Fibroblast of skin of right biceps (primary cell): ENCODE results near the gene FAM107B.

Source experiments
- DNase-seq: peaks from one replicate; pipeline ENCODE4 v3.0.0-alpha.2; 2013

FAM107B gene

DNA sequence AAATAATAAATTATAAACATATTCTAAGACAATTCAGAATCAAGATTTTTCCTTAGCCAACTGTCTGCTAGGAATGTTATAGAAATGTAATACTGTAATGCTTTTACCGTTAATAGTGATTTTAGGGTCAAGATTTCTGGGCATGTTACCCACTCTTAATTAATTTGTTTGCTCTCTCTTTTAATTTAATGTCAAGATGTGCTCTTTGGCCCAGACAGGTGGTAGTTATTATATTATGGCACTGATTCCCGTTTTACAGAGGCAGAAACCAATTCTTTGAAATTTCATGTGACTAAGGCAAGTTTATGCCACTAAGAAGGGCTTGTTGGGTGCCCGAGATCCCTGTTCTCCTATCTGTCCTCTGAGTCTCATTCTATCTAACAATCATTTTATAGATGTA, 959 bp upstream of the FAM107B start:
- DNase-seq, result no peak

DNA sequence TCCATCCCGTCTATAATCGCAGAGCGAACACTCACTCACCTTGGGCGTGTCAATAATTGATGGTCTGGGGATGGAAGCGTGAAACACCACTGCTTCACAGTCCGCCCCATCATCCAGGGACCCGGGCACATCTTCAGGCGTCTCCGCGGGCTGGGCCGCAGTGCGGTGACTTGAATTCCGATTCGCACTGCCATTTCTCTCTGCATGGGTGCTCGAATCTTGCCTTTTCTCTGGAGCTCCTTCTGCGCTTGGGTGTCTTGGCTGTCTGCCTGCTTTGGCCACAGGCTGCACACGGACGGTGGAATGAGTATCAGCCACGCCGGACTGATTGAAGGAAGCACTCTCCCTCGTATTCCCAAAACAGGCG, 500 bp downstream of the FAM107B start:
- DNase-seq, result no peak

DNA sequence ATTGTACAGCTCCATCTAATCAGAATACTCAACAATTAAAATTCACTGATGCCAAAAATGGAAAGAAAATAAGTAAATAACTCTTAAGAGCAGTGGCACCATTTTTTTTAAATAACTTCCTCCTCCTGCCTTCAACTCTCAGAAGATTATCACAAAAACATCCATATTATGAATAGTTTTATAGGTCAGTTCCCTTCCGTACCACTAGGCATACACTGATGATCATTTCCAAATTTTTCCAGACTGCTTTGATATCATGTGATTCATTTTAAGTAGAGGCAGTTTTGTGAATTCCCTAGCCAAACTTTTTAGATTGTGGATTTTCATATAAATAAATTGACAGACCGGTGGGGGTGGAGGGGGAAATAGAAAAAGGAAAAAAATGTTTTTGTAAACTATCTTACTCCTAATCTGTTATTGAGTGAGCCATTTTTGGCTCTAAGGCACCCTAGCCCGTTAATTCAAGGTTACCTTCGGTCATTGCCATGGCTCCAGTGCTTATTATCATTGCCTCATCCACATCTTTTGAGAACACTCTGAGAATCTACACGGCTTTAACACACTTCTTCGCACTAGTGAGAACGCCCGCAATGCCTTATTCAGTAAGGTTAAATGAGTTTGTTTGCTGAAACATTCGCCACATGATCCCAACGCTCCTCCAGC, 1.0 kb downstream of the FAM107B start:
- DNase-seq, result no peak

DNA sequence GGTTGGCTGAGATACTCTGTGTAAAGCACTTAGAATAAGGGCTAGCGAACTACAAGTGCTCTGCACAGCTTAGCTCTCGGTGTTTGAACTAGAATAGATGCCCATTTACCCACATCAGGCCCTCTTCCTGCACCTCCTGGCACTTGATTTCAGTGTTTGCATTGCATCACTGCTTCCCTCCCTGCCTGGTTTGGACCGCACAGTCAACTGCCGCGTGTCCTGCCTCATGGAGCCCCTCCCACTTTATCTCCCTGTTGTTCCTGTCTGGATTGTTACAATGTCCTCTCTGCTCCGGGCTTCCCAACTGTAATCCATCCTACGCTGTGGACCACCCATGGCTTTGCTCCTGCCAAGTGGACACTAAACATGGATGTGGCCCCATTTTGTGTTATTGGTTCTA, 2.3 kb downstream of the FAM107B start:
- no peak for DNase-seq

DNA sequence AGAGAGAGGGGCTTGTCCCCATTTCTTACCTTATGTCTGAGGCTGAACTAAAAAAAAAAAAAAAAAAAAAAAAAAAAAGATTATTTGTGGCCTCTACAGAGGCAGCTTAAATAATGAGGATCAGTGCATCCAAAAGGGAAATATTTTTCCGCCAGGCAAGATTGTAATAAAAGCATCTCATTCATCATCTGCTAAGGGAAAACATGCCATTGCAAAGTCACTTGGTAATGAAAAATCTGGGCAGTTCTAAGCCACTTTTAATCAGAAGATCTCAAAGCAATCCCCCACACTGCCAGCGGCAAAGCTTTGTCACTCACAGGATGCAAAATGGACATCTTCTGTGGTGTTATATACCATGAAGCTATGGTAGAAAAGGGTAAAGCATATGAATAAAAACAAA, 3.8 kb downstream of the FAM107B start:
- DNase-seq, result no peak

DNA sequence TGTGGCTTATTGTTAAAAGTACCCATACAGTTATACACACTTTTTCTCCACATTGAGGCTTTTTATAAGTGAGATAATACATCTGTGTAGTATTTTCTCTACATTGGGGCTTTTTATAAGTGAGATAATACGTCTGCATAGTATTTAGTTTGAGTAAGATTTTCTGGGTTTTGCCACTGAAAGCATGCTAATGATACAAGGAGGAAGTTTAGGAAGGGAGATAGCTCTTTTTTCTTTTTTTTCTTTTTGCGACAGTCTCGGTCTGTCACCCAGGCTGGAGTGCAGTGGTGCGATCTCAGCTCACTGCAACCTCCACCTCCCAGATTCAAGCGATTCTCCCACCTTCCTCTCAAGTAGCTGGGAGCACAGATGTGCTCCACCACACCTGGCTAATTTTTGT, 13.3 kb downstream of the FAM107B start:
- DNase-seq, result no peak

DNA sequence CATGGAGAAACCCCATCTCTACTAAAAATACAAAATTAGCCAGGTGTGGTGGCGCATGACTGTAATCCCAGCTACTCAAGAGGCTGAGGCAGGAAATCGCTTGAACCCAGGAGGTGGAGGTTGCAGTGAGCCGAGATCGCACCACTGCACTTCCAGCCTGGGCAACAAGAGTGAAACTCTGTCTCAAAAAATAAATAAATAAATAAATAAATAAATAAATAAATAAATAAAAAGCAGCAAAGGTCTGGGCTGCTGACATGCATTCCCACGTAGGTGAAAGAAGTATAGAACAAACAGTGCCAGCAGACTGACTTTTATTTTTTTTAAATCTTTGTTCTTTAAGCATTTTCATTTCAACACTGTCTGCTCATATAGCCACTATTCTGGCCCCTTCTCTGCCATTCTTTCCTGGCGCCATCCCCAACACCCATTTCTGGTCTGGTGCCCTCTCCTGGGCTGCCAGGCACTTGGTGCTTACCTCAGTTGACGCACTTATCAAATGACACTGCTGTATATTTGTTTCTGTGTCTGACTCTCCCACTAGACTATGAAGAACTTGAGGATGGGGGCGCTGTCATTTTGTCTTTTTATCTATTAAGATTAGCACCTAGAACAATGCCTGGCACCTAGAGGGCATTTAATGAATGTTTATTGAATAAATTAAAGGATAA, 15.6 kb downstream of the FAM107B start:
- no peak for DNase-seq

DNA sequence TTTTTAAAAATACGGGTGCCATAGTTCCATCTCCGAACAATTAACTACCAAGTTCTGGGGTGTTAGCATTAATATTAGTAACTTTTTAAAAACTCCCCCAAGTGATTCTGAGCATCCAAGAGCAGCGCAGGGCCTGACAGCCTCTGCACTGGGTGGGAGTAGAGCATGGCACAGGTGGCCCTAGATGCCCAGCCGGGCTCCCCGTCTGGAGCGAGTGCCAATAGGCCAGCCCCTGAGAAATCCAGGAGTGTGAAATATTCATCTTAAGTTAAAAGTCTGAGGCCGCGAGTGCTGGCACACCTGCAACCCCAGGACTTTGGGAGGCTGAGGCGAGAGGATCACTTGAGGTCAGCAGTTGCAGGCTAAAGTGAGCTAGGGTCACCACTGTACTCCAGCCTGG, 16.2 kb downstream of the FAM107B start:
- no peak for DNase-seq

DNA sequence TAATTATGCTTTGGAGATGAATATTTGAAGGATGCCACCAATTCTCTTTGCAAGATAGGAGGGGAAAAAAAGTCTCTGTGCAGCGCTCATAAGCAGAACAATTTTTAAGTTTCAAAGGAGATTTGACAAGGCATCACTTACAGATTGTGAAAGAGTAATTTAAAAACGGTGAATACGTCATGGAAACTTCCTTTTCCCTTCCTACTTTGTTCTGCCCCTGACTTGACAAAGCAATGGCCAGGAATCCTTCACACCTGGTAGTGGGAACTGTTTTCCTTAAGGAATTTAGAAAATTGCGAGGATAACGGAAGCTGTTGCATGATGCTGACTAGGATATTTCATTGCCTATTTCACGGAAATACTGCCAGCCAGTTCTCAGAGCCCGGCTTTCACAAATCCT, 16.7 kb downstream of the FAM107B start:
- no peak for DNase-seq

DNA sequence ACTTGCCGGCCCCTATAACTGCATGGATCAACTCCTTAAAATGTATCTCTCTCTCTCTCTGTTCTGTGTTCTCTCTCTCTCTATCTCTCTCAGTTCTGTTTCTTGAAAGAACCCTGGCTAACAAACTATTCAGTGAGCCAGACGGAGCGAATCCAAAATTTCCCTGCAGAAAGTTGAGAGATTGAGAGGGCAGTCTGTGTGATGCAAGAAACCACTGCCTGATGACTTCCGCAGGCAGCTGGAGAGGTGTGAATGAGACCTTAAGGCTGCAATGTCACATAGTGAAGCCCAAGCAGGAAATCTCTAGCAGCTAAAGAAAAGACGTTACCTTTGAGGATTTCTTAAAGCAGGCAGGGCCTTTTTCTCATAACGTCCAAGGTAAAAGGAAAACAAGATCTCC, 17.3 kb downstream of the FAM107B start:
- no peak for DNase-seq

DNA sequence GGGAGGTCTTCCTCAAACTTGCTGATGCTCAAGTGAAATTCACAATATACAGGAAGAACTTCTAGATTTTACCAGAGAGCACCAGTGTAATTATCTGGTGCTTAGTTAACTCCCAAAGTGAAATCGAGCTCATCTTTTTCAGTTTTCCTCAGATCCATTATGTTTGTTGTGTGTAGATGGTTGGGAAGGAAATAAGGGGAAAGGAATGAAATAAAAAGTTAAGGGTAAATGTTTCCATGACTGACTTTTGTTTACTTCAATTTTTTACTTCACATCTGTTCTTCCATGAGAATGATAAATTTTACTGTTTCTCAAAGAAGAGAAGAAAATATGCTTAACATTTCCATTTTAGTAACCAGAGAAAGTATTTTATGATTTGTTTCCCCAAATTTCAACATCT, 21.3 kb downstream of the FAM107B start:
- DNase-seq, result no peak

DNA sequence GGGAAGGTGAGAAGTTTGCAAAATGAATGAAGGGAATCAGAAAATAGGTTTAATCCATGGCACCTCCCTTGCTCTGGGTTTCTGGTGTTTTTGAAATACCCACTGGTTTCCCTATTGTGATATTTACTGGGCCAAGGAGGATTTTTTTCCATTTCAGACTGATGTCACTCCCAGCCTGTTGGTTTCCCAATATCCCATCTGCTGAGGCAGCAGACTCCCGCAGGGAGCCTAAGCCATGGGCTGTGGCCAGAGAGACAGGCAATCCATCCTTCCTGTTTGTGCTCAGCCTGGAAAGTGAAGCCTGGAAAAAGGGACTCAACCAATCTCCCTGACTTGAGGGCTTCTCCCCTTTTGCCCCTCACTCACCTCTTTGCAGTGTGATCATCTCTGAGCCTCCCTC, 22.8 kb downstream of the FAM107B start:
- DNase-seq, result peak; percentile 7

DNA sequence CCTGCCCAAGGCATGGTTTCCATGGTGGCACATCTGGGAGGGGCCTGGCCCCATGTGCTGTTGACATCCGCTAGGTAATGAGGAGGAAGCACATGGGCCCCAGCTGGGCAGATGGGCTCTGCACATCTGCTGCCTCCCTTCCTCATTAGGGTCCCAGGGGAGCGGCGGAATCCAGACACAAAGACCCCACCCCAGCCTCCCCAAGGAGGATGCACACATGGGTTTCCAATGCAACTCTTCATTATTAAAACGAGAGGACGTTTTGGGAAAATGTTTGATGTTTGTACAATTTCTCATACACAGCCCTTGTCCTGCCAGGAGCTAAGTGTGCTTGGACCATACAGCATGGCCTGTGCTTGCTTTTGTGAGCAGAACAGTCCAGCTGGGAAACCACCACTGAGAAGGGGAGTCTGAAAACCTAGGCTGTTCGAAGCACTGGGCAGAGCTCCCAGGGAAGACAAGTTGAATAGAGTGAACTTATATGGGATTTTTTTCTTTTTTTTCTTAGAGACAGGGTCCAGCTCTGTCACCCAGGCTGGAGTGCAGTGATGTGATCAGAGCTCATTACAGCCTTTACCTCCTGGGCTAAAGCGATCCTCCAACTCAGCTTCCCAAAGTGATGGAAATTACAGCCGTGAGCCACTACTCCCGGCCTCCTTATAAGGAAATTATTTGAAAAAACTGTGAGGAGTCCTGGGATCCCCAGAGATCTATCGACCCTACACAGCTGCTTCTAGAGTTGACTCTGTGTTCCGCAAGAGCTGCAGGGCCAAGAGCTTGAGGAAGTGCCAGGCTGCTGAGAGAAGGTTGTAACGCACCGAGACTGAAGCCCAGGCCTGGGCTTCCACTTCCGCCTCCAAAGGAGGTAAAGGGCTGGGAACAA, 23.4 kb downstream of the FAM107B start:
- DNase-seq, result peak; percentile 6

DNA sequence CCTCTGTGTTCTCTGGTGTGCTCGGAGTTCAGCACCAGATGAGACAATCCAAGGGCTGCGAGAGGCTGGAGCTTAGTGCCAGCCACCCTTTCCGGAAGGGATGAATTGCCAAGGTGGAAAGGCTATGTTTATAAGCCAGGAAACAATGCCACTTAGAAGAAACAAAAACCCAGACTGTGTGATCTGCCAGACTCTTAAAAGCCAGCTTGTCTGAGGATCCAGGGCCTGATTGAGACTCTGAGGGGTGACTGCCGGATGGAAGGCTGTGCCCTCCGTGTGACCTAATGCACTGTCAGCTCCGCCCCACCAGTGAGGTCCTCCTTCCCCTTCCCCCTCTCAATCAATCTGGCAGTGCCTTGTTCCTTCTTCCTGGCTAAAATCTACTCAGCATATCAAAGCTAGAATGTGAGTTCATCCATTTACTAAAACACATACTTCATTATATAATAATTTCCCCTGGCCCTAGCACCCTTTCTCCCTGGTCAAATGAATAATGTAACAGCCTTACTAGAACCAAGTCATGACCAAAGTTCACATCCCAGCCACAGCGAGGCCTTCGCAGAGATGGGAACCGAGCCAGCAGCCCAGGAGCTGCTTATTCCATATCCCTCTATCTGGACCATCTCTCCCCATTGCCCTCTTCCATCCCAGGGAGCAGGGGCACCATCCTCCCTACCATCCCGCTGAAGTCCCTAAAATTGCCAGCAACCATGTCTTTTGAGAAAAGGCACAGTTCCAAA, 25.5 kb downstream of the FAM107B start:
- no peak for DNase-seq

DNA sequence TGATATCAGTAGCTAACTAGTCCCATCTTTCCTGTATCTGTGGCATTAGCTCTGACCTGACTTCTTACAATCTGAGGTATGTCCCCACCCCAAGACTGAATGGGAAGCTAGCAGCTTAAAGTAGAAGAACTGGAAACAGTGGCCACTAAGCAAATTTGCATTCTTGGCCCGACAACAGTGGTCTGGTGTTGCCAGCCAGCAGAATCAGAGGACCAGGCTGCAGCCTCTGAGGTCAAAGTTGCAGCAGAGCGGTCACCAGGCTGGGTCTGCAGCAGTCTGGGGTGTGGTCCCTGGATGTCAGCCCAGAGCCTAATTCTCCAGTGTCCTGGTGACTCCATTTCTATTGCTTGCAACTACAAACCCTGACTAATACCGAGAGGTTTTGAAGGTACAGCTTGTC, 26.3 kb downstream of the FAM107B start:
- no peak for DNase-seq

DNA sequence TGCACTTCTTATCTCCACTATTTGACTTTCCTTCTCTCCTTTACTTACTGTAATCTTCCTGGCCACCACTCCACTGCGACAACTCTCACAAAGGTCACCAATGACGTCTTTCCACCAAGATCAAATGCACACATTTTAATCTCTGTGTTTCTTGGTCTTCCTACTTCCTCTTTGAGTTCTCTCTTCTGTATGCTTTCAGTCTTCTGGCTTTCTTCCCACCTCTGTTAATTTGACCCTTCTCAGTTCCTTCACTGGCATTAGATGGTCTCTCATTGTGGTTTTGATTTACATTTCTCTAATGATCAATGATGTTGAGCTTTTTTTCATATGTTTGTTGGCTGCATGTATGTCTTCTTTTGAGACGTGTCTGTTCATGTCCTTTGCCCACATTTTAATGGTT, 31.9 kb downstream of the FAM107B start:
- no peak for DNase-seq

DNA sequence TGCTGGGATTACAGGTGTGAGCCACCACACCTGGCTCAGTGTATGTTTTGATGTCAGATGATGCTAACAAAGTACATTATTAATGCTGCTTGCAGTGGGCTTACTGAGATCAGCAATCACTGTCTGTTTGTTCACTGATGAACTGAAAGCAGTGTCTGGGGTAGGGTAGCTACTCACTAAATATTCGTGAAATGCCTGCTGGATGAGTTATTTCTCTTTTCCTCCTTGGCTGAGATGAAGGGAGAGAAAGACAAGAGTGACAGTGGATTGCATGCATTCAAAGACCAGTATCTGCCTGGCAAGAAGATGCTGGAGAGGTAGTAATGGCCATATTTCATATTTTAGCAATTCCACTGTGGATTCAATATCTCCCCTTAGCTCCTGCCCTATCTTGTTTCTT, 32.3 kb downstream of the FAM107B start:
- DNase-seq, result no peak

DNA sequence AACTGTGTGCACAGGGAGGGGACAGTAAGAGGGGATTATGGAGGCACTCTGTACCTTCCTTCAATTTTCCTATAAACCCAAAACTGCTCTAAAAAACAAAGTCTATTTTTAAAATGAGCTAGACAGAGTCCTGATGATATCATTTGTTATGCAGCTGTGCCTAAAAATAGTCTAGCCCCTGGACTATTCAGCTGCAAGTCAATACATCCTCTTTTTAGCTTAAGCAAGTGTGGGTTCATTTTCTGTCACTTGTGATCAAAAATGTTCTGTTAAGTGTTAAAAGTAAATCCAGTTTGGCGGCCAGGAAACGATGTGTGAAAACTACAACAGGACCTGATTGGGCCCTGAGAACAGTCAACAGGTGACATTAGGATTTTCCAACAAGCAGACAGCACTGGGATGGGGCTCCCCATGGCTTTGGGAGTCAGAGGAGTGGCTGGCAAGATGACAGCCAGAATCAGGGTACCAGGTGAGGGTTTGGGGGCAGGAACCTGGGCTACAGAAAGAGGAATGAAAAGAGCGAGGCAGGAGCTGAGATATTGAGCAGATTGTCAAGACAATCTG, 33.9 kb downstream of the FAM107B start:
- DNase-seq, result no peak

DNA sequence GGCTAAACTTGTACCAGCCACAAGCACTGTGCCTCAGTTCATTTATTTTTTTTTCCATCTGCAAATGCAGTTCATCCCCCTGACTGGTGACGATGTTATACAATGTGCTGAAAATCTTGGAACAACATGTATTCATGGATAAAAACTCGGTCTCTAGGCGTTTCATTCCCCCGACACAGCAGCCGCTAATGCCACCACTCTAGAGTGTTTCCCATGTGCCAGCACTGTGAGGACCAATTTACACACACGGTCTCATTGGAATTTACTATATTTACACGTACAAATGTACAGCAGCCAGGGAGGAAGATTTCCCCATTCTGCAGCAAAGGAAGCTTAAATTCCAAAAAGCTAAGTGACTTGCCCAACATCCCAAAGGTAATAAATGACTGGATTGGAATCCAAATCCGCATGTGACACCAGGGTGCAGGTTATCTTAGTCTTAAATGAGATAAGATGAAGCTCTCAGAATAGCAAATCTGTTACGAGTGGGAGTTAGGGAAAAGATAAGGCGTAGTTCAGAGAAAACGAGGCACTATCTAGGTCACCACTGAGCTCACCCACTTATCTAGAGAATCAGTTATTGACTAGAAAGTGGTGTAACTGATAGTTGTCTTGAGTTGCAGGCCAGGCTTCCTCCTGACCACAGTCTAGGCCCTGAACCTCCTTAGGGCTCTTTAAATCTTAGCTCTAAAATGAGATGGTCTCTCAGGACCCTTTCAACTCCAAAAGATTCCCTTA, 36.7 kb downstream of the FAM107B start:
- DNase-seq, result no peak

DNA sequence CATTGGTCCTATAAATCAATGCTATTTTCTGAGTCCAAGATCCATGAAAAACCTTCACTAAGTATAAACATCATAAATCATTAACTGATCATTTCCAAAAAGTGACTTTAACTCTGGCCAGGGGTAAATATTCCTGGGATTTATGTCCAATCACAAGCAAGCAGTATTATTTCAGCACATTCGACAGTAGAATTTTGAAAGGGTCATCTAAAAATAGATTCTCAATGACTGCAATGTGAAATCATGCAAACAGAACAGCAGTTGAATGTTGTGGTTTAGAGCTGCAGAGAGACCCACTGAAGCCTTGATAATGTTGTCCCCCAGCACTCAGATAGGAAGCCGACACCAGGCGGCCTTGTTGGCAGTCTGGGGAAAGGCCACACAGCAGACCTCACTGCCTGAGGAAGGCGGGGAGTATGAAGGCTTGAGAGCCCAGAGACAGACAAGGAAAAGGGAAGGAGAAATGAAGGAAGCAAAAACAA, 38.1 kb downstream of the FAM107B start:
- peak; percentile 63 for DNase-seq

DNA sequence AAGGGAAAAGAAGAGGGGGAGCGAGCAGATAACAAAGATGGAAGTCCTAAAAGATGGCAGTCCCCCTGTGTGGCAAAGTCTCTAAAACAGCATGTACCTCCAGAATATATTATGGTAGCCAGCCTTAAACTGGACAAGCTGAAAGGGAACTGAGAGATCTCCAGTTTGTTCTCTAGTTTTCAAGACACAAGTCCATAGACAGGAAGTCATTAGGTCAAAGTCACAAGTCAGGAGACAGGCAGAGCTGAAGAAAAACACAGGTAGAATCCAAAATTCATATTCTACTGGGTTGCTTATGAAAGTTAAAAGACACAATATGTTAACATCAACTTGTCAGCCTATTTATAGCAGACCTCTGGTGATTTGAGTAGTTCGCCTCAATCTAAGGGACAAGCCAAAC, 38.7 kb downstream of the FAM107B start:
- DNase-seq, result no peak

DNA sequence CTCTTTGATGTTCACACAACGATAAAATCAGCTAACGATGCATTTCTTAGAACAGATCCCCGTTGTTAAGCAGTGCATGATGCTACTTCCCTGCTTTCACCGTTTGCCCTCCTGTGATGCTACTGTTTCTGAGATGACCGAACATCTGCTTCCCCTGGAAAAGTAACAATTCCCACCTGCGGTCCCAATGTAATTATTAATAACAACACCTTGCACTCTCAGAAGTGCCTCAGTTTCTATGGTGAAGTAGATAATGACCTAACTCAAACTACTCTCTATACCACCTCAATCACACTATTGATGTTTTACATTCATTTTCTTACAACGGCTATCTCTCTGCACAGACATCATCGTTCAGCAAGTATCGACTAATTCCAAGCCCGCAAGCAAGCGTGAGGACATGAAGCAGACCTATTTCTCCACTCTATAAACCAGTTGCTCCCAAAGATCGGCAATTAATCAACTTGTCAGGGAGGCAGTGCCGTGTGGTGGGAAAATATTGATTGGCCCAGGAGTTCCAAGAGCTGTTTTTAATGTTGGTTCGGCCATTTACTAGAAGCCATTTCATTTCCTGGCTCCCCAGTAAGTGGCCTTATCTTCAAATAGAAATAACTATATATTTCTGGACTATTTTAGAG, 42.7 kb downstream of the FAM107B start:
- DNase-seq, result no peak
